Stimulated activated CD4-positive, alpha-beta T cell treated with anti-CD3 and anti-CD28 coated beads, Interleukin-1b, Interleukin-23, amount 100 ng/mL, for 4 hours (primary cell): ENCODE measurements around the gene MAD1L1.

ENCODE experiments used
- DNase-seq, 2 donors: peaks; one replicate each; pipeline ENCODE4 v3.0.0-alpha.2; 2020; ENCODE audit warnings: low read depth in 2 of 2

The MAD1L1 gene

DNA sequence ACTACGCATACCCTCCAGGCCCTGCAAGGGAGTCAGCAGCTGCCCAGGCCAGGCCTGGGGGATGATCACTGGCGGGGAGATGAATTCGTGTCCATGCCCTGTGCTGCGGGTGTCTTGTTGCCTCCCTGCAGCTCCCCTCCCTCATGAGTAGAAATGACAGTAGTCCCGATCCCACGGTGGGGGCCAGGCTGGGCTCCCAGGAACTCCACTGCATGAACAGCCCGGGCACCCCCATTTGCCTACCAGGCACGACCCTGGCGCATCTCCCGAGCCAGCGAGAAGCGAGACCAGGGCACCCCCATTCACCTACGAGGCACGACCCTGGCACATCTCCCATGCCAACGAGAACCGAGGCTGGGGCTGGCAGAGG lies 316.2 kb downstream of the MAD1L1 start:
- DNase-seq = no peak

DNA sequence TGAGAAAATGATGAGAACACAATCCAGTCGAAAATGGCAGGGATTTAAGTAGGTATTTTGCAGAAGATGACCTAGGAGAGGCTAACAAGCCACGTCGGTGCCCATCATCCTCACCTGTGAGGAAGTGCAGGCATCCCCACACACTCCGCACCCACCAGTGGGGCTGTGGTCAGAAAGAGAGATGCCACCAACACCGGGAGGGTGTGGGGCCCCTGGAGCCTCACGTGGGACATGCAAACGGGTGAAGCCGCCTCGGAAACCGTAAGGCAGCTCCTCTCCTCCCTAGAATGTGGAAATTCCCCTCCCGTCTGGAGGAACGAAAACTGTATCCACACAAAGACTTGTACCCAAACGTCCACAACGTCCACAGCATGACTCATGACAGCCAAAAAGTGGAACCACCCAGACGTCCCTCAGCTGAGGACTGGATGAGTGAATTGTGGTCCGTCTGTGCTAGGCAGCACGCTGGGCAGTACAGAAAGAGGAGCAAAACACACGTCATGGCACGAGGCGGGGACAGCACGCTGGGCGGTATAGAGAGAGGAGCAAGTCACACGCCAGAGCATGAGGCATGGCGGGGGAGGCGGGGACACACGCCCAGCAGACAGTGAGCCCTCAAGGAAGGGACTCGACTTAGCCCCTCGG lies 316.7 kb downstream of the MAD1L1 start:
- DNase-seq = no peak

GRCh38 chr7:1915326-1915725 lies 317.4 kb downstream of the MAD1L1 start:
- no peak for DNase-seq

GRCh38 chr7:1914743-1915142 lies 318.0 kb downstream of the MAD1L1 start:
- DNase-seq = no peak

DNA sequence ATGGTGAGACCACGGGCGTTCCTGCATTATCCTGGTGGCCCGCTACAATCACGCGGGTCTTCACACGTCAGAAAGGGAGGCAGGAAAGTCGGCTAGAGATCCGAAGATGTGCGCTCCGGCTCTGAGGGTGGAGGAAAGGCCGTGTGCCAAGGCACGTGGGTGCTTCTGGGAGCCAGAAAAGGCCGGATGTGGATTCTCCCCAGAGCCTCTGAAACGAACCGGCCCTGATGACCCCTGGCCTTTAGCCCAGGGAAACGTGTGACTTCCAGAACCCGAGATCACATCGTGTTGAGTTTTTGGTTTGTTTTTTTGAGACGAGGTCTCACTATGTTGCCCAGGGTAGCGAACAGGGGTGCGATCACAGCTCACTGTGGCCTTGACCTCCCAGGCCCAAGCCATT lies 318.4 kb downstream of the MAD1L1 start:
- DNase-seq = no peak

DNA sequence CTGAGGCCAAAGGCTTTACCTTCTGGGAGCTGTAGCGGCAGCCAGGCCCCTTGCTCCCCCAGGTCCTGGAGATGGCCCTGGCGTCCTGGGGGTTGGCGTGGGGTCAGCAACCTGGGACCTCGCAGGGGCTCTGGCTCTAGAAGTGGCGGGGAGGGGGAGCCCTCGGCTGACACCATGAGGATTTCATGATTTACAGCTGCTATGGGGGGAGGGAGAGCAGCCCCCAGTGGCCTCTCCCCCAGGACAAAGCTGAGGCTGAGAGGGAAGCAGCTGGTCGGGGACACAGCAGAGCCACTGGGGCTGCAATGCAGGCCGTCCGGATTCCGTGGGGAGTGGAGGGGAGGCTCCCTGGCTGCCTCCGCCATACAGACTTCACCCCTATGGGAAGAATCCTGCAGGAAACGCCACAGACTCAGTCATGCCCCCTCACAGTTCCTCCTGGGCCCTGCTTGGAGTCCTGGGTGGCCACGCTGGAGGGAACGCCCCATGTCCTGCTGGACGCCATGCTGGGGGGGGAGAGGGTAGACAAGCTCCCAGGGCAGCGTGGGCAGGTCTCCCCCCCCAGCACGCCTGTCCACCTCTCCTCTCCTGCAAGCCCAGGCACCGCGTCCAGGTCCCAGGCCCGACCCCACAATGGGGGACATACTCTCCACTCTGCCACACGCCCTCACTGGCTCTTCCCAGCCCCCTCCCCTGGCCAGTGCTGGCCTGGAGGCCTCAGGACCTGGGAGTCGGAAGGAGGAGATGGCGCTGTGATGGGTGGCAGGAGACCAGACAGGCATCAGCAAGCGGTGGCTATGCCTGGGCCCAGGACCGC lies 319.1 kb downstream of the MAD1L1 start:
- DNase-seq = no peak

GRCh38 chr7:1912593-1913465 lies 319.9 kb downstream of the MAD1L1 start:
- no peak for DNase-seq

- no peak for DNase-seq
Observed at GRCh38 chr7:1911571-1911970, 321.2 kb downstream of the MAD1L1 start.

GRCh38 chr7:1910827-1911226 lies 321.9 kb downstream of the MAD1L1 start:
- DNase-seq = no peak

DNA sequence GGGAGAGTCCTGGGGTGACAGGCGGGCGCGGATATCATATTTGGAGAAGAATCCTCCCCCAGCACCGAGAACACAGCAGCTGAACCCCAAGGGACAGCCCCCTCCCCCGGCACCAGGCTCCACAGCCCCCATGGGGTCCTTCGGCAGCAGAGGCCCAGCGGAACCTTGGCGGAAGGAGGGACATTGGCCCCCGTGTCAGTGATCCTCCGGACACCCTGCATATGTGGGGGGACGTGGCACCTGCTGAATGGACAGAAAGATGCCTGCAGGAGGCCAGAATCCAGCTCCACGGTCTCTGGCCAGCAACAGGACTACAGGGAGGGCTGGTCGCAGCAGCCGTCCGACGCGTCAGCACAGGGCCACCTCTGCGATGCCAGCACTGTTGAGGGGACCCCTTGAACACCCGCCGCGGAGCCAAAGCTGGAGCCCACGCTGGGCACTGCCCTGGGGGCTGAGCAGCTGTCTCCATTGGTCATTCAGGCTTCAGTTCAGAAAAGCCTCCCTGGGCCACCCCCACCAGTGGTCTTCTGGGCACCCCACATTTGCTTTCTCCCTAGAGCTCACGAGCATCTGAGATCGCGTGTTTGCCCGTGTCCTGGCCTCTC lies 322.6 kb downstream of the MAD1L1 start:
- no peak for DNase-seq

GRCh38 chr7:1909476-1909875 lies 323.3 kb downstream of the MAD1L1 start:
- DNase-seq = no peak

GRCh38 chr7:1908823-1909420 lies 323.8 kb downstream of the MAD1L1 start:
- no peak for DNase-seq

GRCh38 chr7:1907751-1908365 lies 324.9 kb downstream of the MAD1L1 start:
- DNase-seq = no peak

DNA sequence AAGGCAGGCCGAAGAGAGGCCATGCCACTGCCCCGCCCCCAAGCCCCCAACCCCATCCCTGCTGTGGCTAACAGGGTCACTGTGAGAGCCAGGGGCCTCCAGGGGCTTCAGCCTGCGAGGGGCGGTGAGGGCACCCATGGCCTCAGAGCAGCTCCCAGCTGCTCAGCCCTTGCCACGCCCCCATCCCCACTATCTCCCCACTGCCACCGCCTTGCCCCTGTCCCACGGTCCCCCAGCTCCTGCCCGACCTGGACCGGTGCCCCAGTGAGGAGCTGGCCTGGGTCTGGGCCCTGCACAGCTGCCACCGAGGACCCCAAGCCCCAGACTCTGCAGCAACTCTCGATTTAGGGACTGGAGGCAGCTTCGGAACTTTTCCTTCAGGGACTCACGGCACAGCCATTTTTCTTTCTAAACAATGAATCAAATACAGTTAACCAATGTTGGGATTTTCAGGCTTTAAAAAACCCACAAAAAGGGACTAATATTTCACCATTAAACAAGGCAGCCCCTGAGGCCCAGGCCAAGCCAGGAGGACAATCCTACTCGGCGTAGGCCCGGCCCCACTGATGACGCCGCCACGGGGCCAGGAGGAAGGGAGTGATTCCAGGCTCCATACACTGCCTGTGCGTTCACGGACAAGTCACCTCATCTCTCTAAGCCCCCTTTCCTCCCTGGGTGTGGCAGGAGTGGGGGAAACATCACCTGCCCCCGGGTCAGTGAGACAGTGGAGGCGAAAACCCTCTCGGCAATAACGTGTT lies 325.6 kb downstream of the MAD1L1 start:
- no peak for DNase-seq

DNA sequence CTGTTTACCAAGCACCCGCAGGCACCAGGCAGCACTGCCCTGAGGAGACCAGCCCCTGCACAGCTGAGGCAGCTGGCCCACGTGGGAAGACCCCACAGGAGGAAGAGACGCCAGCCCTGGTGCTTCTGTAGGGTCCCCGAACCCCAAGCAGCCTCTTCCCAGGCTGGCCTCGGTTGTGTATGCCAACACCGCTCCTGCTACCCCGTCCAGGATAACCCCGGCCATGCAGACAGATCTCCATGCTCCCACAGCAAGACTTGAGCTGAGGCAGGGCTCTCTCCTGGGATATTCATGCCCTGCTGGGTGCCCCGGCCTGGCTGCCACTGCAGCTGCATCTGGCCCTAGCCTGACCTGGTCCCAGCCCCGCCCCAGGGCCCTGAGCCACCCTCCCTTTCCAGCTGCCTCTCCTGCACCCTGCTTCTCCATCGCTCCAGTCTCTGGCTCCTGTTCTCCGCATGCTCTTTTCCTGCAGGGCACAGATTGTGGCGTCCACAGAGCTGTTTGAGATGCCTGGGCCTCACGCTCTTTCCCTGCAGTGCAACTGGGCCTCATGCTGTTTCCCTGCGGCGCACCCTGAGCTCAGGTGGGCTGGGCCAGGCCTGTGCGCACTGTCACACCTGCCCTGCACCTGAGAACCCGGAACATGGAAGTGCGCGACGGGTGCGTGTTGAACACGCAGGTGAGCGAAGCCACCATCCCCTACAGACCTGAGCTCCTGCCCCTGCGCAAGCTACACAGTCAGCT lies 326.5 kb downstream of the MAD1L1 start:
- DNase-seq = no peak

- DNase-seq = no peak
Observed at GRCh38 chr7:1902231-1902855, 330.4 kb downstream of the MAD1L1 start.

DNA sequence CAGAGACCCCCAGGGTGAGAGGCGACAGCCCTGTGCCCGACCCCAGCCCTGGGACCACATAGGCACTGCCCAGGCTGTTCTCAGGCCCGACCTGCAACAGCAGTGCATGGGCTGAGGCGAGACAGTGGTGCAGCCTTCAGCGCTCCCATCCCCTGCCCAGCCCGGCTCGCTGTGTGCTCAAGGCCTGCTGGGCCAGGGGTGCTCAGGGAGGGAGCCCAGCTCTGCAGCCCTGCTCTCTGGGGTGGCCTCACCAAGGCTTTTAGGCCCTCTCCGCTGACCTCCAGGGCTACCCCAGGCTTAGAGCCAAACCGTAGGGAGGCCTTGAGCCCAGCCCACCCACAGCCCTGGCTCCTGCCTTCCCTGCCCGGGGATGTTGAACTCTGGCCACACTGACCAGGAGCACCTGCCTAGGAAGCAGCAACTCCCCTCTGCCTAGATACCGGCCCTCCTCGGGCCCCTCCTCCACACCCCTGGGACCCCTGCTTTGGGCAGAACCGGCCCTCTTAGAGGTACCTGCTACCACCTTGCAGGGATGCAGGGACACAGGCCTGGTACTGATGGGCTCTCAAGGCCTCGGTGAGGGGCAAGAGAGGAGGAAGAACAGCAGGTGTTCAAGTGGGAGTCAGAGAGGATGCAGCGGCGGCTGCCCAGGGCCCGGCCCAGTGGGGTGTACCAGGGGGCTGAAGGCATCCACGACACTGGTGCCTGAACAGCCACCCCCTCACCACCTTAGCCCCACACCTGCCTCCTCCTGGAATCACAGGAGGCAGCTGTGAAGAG lies 331.1 kb downstream of the MAD1L1 start:
- DNase-seq = no peak

DNA sequence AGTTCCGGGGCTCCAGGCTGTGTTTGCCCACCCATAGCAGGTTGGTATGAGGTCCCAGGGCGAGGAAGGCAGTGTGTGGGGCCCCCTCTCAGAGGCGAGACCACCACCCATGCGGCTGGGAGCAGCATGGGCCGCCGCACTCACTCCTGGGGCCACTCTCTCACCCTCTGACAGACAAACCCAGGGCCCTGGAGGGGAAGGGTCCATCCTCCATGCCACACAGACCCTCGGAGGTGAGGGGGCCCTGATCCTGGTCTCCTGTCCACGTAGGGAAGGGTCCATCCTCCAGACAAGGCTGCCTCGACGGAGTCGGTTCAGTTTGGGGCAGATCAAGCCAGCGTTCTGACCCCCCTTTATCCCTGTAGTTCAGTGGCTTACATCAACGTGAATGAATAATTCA lies 331.9 kb downstream of the MAD1L1 start:
- no peak for DNase-seq
